K562 (cell line): ENCODE measurements around the gene NR3C1. TPM values are rescaled to one million over a fixed set of nuclear protein-coding genes. Genes with fewer than 3 reads are reported as not detected.

Source experiments
- ATAC-seq: fragments of 200-7000 bp; cut with Tn5 transposase; 3 replicates; pipeline ENCODE4 v1.9.1; 2020; ENCODE audit warnings: moderate library complexity
- BruUV-seq: library from RNA; stranded (reverse); fragments of 400-500 nt; replicated peaks from 2 replicates; lab custom pipeline; 2021; lab: Mats Ljungman, UMichigan
- CTCF ChIA-PET: fragments of 300-600 bp; formaldehyde crosslinking; extraction: SDS; loops from one replicate; lab custom pipeline; 2021; ENCODE audit warnings: low intra/inter-chr PET ratio; lab: Yijun Ruan, JAX
- POLR2A ChIA-PET: fragments of 300-600, 350-650 bp; sonication (Branson Sonifier 250); formaldehyde crosslinking; extraction: SDS; loops from one replicate; lab custom pipeline; 2021; ENCODE audit warnings: antibody characterized with exemption, inconsistent platforms; lab: Yijun Ruan, JAX
- DNase-seq, 4 experiments: peaks; one replicate each; pipeline versions ENCODE4 v3.0.0 to v3.0.0-alpha.2; 2011 to 2018; ENCODE audit warnings: low spot score in 3 of 4, mixed read lengths in 3 of 4; ENCODE audit errors: extremely low read depth in 1 of 4
- FAIRE-seq: peaks from 2 replicates; lab custom pipeline; 2011; peaks lifted over from hg19 to GRCh38; lab: Jason Lieb, UNC
- H2AFZ ChIP-seq: 2 replicates; pipeline ENCODE4 v1.6.0; 2011; ENCODE audit warnings: low read depth, low read length, control low read depth, inconsistent platforms
- H3K27ac ChIP-seq: fragments of 200-600 bp; 3 replicates; pipeline ENCODE4 v1.8.0; 2011; ENCODE audit warnings: low read depth, mild to moderate bottlenecking, control low read depth, inconsistent platforms, low read length, moderate library complexity, mixed read lengths; ENCODE audit errors: extremely low read depth
- H3K27me3 ChIP-seq, 2 experiments: fragments of 300-600 bp in 1 of 2; 2 replicates in 1 of 2; 3 replicates in 1 of 2; pipeline versions ENCODE4 v1.6.0 to v1.8.0; 2011; ENCODE audit warnings: inconsistent platforms in 2 of 2, low read length in 2 of 2, mild to moderate bottlenecking in 1 of 2, mixed read lengths in 1 of 2, moderate library complexity in 1 of 2; ENCODE audit not compliant: control insufficient read depth in 2 of 2, insufficient read depth in 2 of 2
- H3K36me3 ChIP-seq: fragments of 300-600 bp; 3 replicates; pipeline ENCODE4 v1.8.0; 2011; ENCODE audit warnings: mild to moderate bottlenecking, low read length, inconsistent platforms; ENCODE audit not compliant: control insufficient read depth, insufficient read depth
- H3K4me1 ChIP-seq, 2 experiments: fragments of 200-600 bp in 1 of 2; replicated peaks in 1 of 2; 2 replicates in 1 of 2; 3 replicates in 1 of 2; pipeline versions ENCODE4 v1.5.1 to v1.8.0; 2011; ENCODE audit warnings: inconsistent platforms in 2 of 2, low read length in 2 of 2, mild to moderate bottlenecking in 1 of 2, mixed read lengths in 1 of 2, moderate library complexity in 1 of 2; ENCODE audit not compliant: control insufficient read depth in 2 of 2, insufficient read depth in 2 of 2
- H3K4me2 ChIP-seq: 2 replicates; pipeline ENCODE4 v1.6.1; 2011; ENCODE audit warnings: low read length, control low read depth, inconsistent platforms, mixed read lengths; ENCODE audit not compliant: insufficient read depth
- H3K4me3 ChIP-seq: fragments of 200-600 bp; sonication (generic), shearing (Covaris generic); 2 replicates; pipeline ENCODE4 v1.5.1; 2016; ENCODE audit warnings: control low read depth, inconsistent platforms
- H3K79me2 ChIP-seq: fragments of 200-600 bp; 3 replicates; pipeline ENCODE4 v1.8.0; 2011; ENCODE audit warnings: low read length, inconsistent platforms; ENCODE audit not compliant: control insufficient read depth, insufficient read depth
- H3K9ac ChIP-seq, 2 experiments: 2 replicates each; pipeline versions ENCODE4 v1.6.0 to v1.6.1; 2011; ENCODE audit warnings: low read depth in 2 of 2, low read length in 2 of 2, control low read depth in 1 of 2, inconsistent platforms in 1 of 2, mild to moderate bottlenecking in 1 of 2, mixed read lengths in 1 of 2; ENCODE audit not compliant: insufficient read depth in 1 of 2
- H3K9me1 ChIP-seq: one replicate; pipeline ENCODE4 v1.6.0; 2011; ENCODE audit warnings: inconsistent platforms, mild to moderate bottlenecking, low read length, moderate library complexity; ENCODE audit not compliant: control insufficient read depth, insufficient read depth
- H3K9me3 ChIP-seq: replicated peaks from 2 replicates; pipeline ENCODE4 v1.5.1; 2011; ENCODE audit warnings: low read depth, low read length, inconsistent platforms; ENCODE audit not compliant: control insufficient read depth, insufficient read depth
- H4K20me1 ChIP-seq: replicated peaks from 2 replicates; pipeline ENCODE4 v1.6.1; 2011; ENCODE audit warnings: low read length, inconsistent platforms, mixed read lengths; ENCODE audit not compliant: control insufficient read depth, insufficient read depth
- CREB5 ChIP-seq: fragments of 250-450 bp; sonication (Bioruptor Pico); IDR thresholded peaks from 2 replicates; pipeline ENCODE4 v1.5.0; 2020; ENCODE audit warnings: mild to moderate bottlenecking
- FOXA3 ChIP-seq, 2 experiments: fragments of 450-650 bp in 1 of 2; sonication (generic) in 1 of 2; formaldehyde crosslinking; IDR thresholded peaks in 1 of 2; conservative IDR thresholded peaks in 1 of 2; 2 replicates each; pipeline versions ENCODE4 v1.4.0 to v1.8.0; 2020 to 2022; ENCODE audit warnings: mild to moderate bottlenecking in 2 of 2, missing genetic modification reagents in 1 of 2
- NKRF ChIP-seq: fragments of 450-650 bp; IDR thresholded peaks from 2 replicates; pipeline ENCODE4 v1.6.1; 2016; ENCODE audit warnings: borderline replicate concordance
- ZNF280A ChIP-seq: fragments of 450-650 bp; IDR thresholded peaks from 2 replicates; pipeline ENCODE4 v1.6.1; 2018; ENCODE audit warnings: mild to moderate bottlenecking, low read depth; ENCODE audit not compliant: partially characterized antibody
- ZNF764 ChIP-seq: fragments of 250-450 bp; sonication (Bioruptor Pico); IDR thresholded peaks from 2 replicates; pipeline ENCODE4 v1.4.0; 2020; ENCODE audit warnings: low read depth, mild to moderate bottlenecking, moderate library complexity
- WGBS: fragments of 100-300 bp; shearing (Covaris generic); methylation state at CpG from one replicate; pipeline ENCODE4 v1.1.6; 2016; ENCODE audit warnings: low coverage, mixed read lengths; ENCODE audit not compliant: insufficient coverage; ENCODE audit errors: missing lambda C conversion rate; 5-methylcytosine and 5-hydroxymethylcytosine counted together
- in situ Hi-C: fragments of 300-500 bp; cut with MboI; formaldehyde crosslinking; loops from 4 replicates; pipeline ENCODE4 v1.15.0; 2018; ENCODE audit warnings: inconsistent platforms, mixed read lengths
- intact Hi-C: fragments of 100-400 bp; cut with micrococcal nuclease; formaldehyde crosslinking; loops from 2 replicates; pipeline ENCODE4 v1.14.2; 2022
- polyA plus RNA-seq, 8 experiments: library from polyadenylated mRNA; depleted of rRNA in 4 of 8; stranded (reverse) in 5 of 8; unstranded in 3 of 8; fragments of >200 nt; fragmentation: Nextera tagmentation in 2 of 8; fragmentation: Illumina TruSeq in 1 of 8; extraction: Ambion mirVana in 2 of 8; extraction: Trizol in 1 of 8; gene quantifications; 2 replicates each; pipeline versions ENCODE4 v1.2.1 to v1.2.3, GENCODE V29; 2011 to 2014; ENCODE audit warnings: inconsistent platforms in 1 of 8, missing spikeins in 1 of 8
- total RNA-seq, 7 experiments: library from RNA; depleted of rRNA in 6 of 7; stranded (reverse); fragments of >200 nt in 6 of 7; fragmentation: Illumina TruSeq in 2 of 7; extraction: Trizol in 2 of 7; gene quantifications; 2 replicates each; pipeline versions ENCODE4 v1.2.1 to v1.2.3, GENCODE V29; 2011 to 2021; ENCODE audit warnings: low replicate concordance in 1 of 7

The NR3C1 gene
- total and polyA plus RNA-seq, 9 of the 15 experiments (the other 6 are each of a cell fraction or from before 2014, with no cell fraction given): 8.2 to 36.0 (median 15.0) TPM

- Histone ChIP-seq H3K79me2 (peaks cover 74% of the 10 kb centered on the region), H3K4me3 (no peak overlapping the region), H3K36me3 (no peaks in the 10 kb centered on the region), H3K27me3 (no peaks in the 10 kb centered on the region), H3K4me2 (no peak overlapping the region), H3K9me3 (no peaks in the 10 kb centered on the region)
- ChIA-PET POLR2A (interaction anchor here (0.8 to 1.4 kb wide), 2 partner anchors 11 to 16 kb away, joined by 3 to 4 read pairs; no protein-coding TSS in a partner anchor), CTCF (no interaction called here)
- no peak for DNase-seq
- intact Hi-C loops: no loop called here
- no TSS peak for BruUV-seq
- no peak for ATAC-seq
- TF ChIP-seq NKRF (no peak), ZNF764 (no peak), ZNF280A (no peak), CREB5 (no peak), FOXA3 (CRISPR knock-in tag; conservative IDR thresholded peaks at IDR 0.05 in 1 of 2, IDR thresholded peaks at IDR 0.05 in 1 of 2) (no peak)
- TF ChIP-seq, all 486 proteins: peak for 0
- Histone ChIP-seq H4K20me1 (0 out of 2 replicates have a peak, but pooled peaks cover 3% of the 10 kb centered on the region), H2AFZ (no peak overlapping the region), H3K4me1 (peaks cover 2 to 20% of the 10 kb centered on the region in 2 experiments; a peak in 3 of 5 replicates), H3K9me1 (no peaks in the 10 kb centered on the region), H3K27ac (no peak overlapping the region), H3K9ac (no peak overlapping the region)
- no peak for FAIRE-seq
- in situ Hi-C loops: no loop called here
- 80% methylated on average over 3 of the region's 3 CpGs for WGBS
These were observed 49.5 kb downstream of the NR3C1 start for GRCh38 chr5:143354025-143354424.
